Measurements from ENCODE around the gene CDKL5.
A peak's percentile ranks its signal among the peaks of the same experiment; 100 is the strongest.
"Not testable (repeated sequence)": the region's sequence is repeated elsewhere in the genome, so short reads cannot be mapped to it uniquely, and the experiment has no call there.

CDKL5 gene

GRCh38 chrX:18425199-18426003 lies at the start of gene CDKL5:
Gene CDKL5, plus strand, starts transcription at chrX:18425608. Its CDS starts 81,489 bp downstream, at chrX:18507097.
- DNase-seq = peak; percentile 89

- DNase-seq = no peak
Measured at GRCh38 chrX:18377796-18378195, 47.6 kb upstream of the CDKL5 start.

GRCh38 chrX:18389966-18390365 lies 35.4 kb upstream of the CDKL5 start:
- DNase-seq = no peak

GRCh38 chrX:18390941-18391538 lies 34.4 kb upstream of the CDKL5 start:
- DNase-seq = peak; percentile 9

- DNase-seq = no peak
Measured at GRCh38 chrX:18394477-18394876, 30.9 kb upstream of the CDKL5 start.

GRCh38 chrX:18401848-18402213 lies 23.6 kb upstream of the CDKL5 start:
- DNase-seq = no peak

- no peak for DNase-seq
Measured at GRCh38 chrX:18406531-18407266, 18.7 kb upstream of the CDKL5 start.

GRCh38 chrX:18410038-18410437 lies 15.4 kb upstream of the CDKL5 start:
- DNase-seq = no peak

- DNase-seq = no peak
Measured at GRCh38 chrX:18415386-18415785, 10.0 kb upstream of the CDKL5 start.

- no peak for DNase-seq
Measured at GRCh38 chrX:18422325-18422724, 3.1 kb upstream of the CDKL5 start.

GRCh38 chrX:18422886-18423285 lies 2.5 kb upstream of the CDKL5 start:
- no peak for DNase-seq

- no peak for DNase-seq
Measured at GRCh38 chrX:18424482-18425198, 768 bp upstream of the CDKL5 start.

GRCh38 chrX:18426004-18426320 lies 554 bp downstream of the CDKL5 start:
- no peak for DNase-seq

GRCh38 chrX:18428006-18428405 lies 2.6 kb downstream of the CDKL5 start:
- DNase-seq = no peak

GRCh38 chrX:18433288-18433687 lies 7.9 kb downstream of the CDKL5 start:
- not testable (repeated sequence) for DNase-seq

GRCh38 chrX:18434896-18435295 lies 9.5 kb downstream of the CDKL5 start:
- no peak for DNase-seq

- DNase-seq = no peak
Measured at GRCh38 chrX:18436017-18436416, 10.6 kb downstream of the CDKL5 start.

- DNase-seq = no peak
Measured at GRCh38 chrX:18440835-18441234, 15.4 kb downstream of the CDKL5 start.

- DNase-seq = no peak
Measured at GRCh38 chrX:18441780-18442367, 16.5 kb downstream of the CDKL5 start.

- DNase-seq = no peak
Measured at GRCh38 chrX:18448416-18448815, 23.0 kb downstream of the CDKL5 start.

- no peak for DNase-seq
Measured at GRCh38 chrX:18449236-18449635, 23.8 kb downstream of the CDKL5 start.

- DNase-seq = no peak
Measured at GRCh38 chrX:18455384-18455783, 30.0 kb downstream of the CDKL5 start.

- DNase-seq = no peak
Measured at GRCh38 chrX:18457000-18457399, 31.6 kb downstream of the CDKL5 start.
